Measurements from ENCODE around the gene SRP72.

- TF ChIP-seq, protein P1, sequence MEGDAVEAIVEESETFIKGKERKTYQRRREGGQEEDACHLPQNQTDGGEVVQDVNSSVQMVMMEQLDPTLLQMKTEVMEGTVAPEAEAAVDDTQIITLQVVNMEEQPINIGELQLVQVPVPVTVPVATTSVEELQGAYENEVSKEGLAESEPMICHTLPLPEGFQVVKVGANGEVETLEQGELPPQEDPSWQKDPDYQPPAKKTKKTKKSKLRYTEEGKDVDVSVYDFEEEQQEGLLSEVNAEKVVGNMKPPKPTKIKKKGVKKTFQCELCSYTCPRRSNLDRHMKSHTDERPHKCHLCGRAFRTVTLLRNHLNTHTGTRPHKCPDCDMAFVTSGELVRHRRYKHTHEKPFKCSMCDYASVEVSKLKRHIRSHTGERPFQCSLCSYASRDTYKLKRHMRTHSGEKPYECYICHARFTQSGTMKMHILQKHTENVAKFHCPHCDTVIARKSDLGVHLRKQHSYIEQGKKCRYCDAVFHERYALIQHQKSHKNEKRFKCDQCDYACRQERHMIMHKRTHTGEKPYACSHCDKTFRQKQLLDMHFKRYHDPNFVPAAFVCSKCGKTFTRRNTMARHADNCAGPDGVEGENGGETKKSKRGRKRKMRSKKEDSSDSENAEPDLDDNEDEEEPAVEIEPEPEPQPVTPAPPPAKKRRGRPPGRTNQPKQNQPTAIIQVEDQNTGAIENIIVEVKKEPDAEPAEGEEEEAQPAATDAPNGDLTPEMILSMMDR (IDR thresholded peaks at IDR 0.05), result no peak
- TF ChIP-seq POLR2A (IDR thresholded peaks at IDR 0.05; ENCODE audit: low read depth) (no peak), POLR2AphosphoS5 (IDR thresholded peaks at IDR 0.05) (no peak)
Measured at GRCh38 chr4:56448301-56448700, 19.1 kb upstream of the SRP72 start.
